Activated CD4-positive, CD25-positive, alpha-beta regulatory T cell treated with anti-CD3 and anti-CD28 coated beads, Interleukin-2, amount 50 U/mL, for 24 hours (primary cell): Measurements from ENCODE around the gene METTL8.
"Not testable (repeated sequence)": the region's sequence is repeated elsewhere in the genome, so short reads cannot be mapped to it uniquely, and the experiment has no call there.

Experiments
- ATAC-seq, 2 donors: fragments of 150-1000 bp; cut with Tn5 transposase; one replicate each; pipeline ENCODE4 v1.10.0; 2021; ENCODE audit warnings: mild to moderate bottlenecking in 1 of 2, moderate library complexity in 1 of 2

The METTL8 gene

DNA sequence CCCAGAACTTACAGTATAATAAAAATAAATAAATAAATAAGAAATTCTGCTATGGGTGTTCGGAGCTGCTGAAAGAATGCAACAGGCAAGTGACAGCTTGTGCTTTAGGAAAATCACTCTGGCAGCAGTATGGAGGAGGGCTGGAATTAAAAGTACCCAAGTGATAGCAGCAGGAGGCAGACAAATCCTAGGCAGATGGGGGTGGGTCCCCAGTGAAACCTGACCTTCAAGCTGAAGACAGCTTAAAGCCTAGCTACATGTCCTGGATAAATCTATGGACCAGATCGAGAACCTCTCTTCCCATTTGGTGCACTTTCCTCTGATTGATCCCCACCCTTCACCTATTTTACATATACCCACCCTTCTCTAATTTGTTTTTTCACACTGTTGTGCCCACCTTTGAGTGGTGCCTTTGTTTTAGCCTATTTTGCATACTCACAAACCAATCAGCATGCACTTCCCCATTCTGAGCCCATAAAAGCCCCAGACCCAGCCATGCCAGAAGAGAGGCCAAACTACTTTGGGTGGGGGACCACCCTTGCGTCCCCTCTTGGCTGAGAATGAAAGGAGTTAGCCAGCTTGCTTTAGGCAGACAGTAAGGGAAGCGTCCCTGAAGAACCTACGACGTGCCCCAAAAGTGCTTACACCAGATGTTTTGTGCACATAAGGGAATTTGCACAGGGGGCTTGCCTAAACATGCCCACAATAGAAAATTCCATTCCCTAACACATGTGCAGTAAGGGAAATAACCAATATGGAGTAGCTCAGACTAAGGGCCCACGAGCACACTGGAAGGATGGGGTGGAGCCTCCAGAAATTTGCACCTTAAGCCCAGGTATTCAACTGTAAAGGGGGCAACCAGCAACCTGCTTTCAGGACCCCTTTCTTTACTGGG is 3.0 kb downstream of the METTL8 start:
- ATAC-seq: no peak

DNA sequence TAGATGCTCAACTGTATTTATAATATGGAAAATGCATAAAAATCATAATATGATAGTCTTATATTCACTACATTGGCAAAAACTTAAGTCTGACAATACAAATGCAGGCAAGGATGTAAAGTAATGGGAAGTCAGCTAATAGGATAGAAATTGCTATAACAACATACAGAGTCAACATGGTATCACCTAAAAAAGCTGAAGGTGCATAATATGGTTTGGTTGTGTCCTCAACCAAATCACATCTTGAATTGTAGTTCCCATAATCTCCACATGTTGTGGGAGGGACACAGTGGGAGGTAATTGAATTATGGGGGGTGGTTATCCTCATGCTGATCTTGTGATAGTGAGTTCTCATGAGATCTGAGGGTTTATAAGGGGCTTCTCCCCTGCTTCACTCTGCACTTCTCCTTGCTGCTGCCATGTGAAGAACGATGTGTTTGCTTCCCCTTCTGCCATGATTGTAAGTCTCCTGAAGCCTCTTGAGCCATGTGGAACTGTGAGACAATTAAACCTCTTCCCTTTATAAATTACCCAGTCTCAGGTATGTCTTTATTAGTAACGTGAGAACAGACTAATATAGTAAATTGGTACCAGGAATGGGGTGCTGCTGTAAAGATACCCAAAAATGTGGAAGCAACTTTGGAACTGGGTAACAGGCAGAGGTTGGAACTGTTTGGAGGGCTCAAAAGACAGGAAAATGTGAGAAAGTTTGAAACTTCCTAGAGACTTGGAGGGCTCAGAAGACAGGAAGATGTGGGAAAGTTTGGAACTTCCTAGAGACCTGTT is 10.9 kb downstream of the METTL8 start:
- not testable (repeated sequence) for ATAC-seq

- ATAC-seq: no peak
These were observed 12.8 kb downstream of the METTL8 start for GRCh38 chr2:171420728-171421563.

DNA sequence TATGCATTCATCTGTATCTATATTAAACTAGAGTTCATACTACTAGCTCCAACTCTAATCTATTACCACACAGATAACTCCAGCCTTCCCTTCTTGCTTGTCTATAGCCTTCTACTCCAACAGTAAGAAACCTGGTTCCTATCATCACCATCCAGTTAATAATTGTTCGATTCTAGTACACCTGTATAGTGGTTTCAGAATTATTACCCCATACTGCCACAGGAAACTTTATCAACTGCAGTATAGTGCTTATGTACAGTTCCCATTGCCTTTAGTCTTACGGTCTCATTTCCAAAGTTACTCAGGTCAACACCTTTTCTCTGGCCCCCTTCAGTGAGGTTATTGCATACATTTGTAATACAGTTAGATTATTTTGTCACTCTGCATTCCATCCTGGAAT is 14.5 kb downstream of the METTL8 start:
- no peak for ATAC-seq

- peak; percentile 99 to 100 for ATAC-seq
These were observed 17.5 kb downstream of the METTL8 start for GRCh38 chr2:171416009-171416926.

DNA sequence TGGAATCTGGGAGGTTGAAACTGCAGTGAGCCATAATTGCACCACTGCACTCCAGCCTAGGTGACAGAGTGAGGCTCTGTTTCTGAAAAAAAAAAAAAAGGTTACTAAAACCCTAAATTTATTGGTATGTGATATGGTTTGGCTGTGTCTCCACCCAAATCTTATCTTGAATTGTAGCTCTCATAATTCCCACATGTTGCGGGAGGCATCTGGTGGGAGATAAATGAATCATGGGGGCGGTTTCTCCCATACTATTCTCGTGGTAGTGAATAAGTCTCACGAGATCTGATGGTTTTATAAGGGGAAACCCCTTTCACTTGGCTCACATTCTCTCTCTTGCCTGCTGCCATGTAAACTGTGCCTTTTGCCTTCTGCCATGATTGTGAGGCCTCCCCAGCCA is 19.1 kb downstream of the METTL8 start:
- ATAC-seq: not testable (repeated sequence)

- ATAC-seq: no peak
These were observed 21.1 kb downstream of the METTL8 start for GRCh38 chr2:171412571-171413175.

GRCh38 chr2:171411791-171412483 is 21.9 kb downstream of the METTL8 start:
- ATAC-seq: no peak

- no peak for ATAC-seq
These were observed 22.6 kb downstream of the METTL8 start for GRCh38 chr2:171411214-171411613.

- no peak for ATAC-seq
These were observed 23.2 kb downstream of the METTL8 start for GRCh38 chr2:171410624-171411023.

GRCh38 chr2:171410101-171410500 is 23.7 kb downstream of the METTL8 start:
- ATAC-seq: no peak

DNA sequence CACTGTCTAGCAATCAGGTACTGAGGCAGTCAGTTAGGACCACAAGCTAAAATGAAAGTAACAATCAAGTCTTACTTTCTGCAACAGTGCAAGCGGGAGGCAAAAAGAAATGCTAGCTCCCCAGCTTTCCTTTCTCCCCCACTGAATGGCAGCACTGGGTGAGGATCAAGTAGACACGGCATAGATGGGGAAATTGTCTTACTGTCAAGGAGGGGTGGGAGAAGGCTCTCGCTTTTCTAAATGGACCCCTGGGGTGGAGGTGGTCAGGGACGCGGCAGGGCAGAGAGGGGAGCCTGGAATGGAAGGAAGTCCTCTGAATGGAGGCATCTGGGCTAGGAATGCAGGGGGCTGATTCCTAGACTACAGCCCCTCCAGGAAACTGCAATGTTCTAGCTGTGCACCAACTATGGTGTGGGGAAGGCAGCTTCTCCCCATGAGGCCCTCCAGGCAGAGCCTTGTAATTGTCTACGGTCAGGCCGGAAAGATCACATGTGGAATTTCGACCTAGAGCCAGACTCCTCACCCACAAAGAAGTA is 24.3 kb downstream of the METTL8 start:
- ATAC-seq: no peak

DNA sequence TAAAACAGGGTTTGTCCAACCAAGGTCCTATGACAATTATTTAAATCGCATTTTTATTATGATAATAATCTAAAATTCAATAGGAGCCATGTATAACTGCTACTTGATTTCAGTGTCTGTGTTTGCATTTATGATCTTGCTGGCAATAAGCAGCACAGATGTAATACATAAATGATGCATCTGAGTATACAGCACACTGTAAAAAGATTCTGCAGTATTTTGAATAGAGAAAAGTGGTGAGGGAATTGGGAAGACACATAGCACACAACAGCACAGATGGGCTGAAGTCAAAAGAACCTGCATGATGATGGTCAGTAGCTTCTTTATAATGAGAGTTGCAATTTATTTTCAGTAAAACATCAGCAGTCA is 26.1 kb downstream of the METTL8 start:
- ATAC-seq: no peak

GRCh38 chr2:171407030-171407675 is 26.6 kb downstream of the METTL8 start:
- ATAC-seq: no peak

GRCh38 chr2:171406044-171406443 is 27.7 kb downstream of the METTL8 start:
- ATAC-seq: no peak

DNA sequence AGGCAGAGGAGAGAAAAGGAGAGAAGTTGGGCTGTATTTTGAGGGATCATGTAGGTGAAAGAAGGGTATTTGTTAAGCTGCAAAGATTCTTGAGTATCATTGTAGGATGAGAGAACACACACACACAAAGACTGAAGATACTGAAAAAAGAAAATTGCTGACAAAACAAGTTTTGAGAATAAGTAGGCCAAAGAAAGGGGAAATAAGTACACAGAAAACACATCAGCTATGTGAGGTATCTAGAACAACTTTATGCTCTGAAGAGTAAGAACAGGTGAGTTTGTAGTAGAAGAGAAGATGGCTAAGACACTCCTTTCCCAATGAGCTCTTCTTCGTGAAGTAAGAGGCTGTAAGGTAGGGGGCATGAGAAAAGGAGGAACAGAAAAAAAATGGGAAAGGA is 28.2 kb downstream of the METTL8 start:
- no peak for ATAC-seq

GRCh38 chr2:171404719-171405118 is 29.1 kb downstream of the METTL8 start:
- no peak for ATAC-seq

GRCh38 chr2:171404261-171404660 is 29.5 kb downstream of the METTL8 start:
- no peak for ATAC-seq

DNA sequence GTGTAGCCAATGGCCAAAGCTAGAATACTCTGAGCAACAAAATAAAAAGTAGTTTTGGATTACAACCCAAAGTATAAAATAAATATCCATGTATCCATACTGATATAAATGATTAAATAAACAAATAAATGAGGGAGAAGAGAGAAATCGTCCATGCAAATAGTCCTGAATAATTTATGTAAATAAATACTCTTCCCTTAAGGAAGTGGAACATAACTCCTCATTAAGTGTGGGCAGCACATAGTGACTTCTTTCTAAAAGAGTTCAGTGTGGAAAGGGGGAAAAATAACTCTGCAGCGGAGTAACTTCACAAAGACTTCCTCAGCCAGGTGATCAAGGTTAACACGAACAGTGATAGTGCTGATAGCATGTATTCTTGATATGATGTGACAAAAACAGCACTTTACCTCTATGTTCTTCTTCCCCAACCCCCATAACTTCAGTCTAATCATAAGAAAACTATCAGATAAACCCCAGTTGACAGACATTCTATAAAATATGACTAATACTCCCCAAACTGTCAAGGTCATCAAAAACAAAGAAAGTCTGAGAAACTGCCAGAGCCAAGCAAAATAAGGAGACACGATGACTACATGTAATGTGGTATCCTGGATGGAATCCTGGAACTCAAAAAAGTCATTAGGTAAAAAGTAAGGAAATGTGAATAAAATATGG is 30.7 kb downstream of the METTL8 start:
- peak; percentile 66 to 82 for ATAC-seq
